Endothelial cell (in vitro differentiated cells): ENCODE results near the gene ZFHX3. TPM values are rescaled to one million over a fixed set of nuclear protein-coding genes. Genes with fewer than 3 reads are reported as not detected.

Source experiments
- DNase-seq: peaks from one replicate; pipeline ENCODE4 v3.0.0; 2021; ENCODE audit warnings: low spot score
- H3K27ac Mint-ChIP-seq: one replicate; pipeline ENCODE4 v1.8.0; 2021; ENCODE audit warnings: mixed read lengths, inconsistent platforms; ENCODE audit not compliant: unreplicated experiment
- H3K27me3 Mint-ChIP-seq: one replicate; pipeline ENCODE4 v1.8.0; 2021; ENCODE audit warnings: mild to moderate bottlenecking, moderate library complexity, mixed read lengths, inconsistent platforms; ENCODE audit not compliant: unreplicated experiment
- H3K36me3 Mint-ChIP-seq: one replicate; pipeline ENCODE4 v1.8.0; 2021; ENCODE audit warnings: mild to moderate bottlenecking, low read depth, mixed read lengths, inconsistent platforms; ENCODE audit not compliant: unreplicated experiment
- H3K4me1 Mint-ChIP-seq: one replicate; pipeline ENCODE4 v1.8.0; 2021; ENCODE audit warnings: mild to moderate bottlenecking, mixed read lengths, inconsistent platforms; ENCODE audit not compliant: unreplicated experiment
- H3K4me3 Mint-ChIP-seq: one replicate; pipeline ENCODE4 v1.8.0; 2021; ENCODE audit warnings: mild to moderate bottlenecking, mixed read lengths, inconsistent platforms; ENCODE audit not compliant: unreplicated experiment
- H3K9me3 Mint-ChIP-seq: one replicate; pipeline ENCODE4 v1.8.0; 2021; ENCODE audit warnings: mixed read lengths, inconsistent platforms; ENCODE audit not compliant: unreplicated experiment
- total RNA-seq: library from RNA; stranded (reverse); fragmentation: NEBNext Ultra II Directional; extraction: Animal tissue kit (Norgen Biotek cat#: 25700); gene quantifications from one replicate; pipeline ENCODE4 v1.2.1, GENCODE V29; 2021; ENCODE audit not compliant: unreplicated experiment
- TF ChIP-seq, protein P1 (sequence below): fragments of 200-600 bp; sonication (generic); IDR thresholded peaks from one replicate; pipeline ENCODE4 v1.5.0; 2021; ENCODE audit warnings: antibody characterized with exemption; ENCODE audit not compliant: unreplicated experiment

The ZFHX3 gene
- total RNA-seq, 1 donor from 2014 or later = 17.7 TPM

DNA sequence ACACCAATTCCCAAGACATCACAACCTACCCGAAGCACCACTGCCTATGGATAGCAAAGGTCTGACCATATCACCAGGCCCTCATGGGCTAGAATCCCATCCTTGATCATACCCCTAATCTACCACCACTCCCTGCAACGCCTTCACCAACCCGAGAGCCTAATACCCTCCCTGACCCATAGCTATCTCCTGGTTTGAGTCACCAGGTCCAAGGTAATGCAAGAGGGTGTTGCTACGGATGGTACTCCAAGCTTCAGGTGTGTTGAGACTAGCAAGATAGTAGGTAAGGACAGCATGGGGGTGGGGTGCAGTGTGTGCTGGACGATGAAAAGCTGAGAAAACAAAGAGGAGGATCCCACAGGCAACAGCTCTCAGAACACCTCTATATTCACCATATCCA is 258.0 kb downstream of the ZFHX3 start:
- Mint-ChIP-seq H3K4me1 (peaks cover 3% of the 10 kb centered on the region), H3K36me3 (peaks cover 34% of the 10 kb centered on the region), H3K27ac (no peak overlapping the region), H3K27me3 (peaks cover 19% of the 10 kb centered on the region), H3K9me3 (no peaks in the 10 kb centered on the region), H3K4me3 (no peak overlapping the region)
- no peak for DNase-seq
- TF ChIP-seq, protein P1, sequence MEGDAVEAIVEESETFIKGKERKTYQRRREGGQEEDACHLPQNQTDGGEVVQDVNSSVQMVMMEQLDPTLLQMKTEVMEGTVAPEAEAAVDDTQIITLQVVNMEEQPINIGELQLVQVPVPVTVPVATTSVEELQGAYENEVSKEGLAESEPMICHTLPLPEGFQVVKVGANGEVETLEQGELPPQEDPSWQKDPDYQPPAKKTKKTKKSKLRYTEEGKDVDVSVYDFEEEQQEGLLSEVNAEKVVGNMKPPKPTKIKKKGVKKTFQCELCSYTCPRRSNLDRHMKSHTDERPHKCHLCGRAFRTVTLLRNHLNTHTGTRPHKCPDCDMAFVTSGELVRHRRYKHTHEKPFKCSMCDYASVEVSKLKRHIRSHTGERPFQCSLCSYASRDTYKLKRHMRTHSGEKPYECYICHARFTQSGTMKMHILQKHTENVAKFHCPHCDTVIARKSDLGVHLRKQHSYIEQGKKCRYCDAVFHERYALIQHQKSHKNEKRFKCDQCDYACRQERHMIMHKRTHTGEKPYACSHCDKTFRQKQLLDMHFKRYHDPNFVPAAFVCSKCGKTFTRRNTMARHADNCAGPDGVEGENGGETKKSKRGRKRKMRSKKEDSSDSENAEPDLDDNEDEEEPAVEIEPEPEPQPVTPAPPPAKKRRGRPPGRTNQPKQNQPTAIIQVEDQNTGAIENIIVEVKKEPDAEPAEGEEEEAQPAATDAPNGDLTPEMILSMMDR = no peak

DNA sequence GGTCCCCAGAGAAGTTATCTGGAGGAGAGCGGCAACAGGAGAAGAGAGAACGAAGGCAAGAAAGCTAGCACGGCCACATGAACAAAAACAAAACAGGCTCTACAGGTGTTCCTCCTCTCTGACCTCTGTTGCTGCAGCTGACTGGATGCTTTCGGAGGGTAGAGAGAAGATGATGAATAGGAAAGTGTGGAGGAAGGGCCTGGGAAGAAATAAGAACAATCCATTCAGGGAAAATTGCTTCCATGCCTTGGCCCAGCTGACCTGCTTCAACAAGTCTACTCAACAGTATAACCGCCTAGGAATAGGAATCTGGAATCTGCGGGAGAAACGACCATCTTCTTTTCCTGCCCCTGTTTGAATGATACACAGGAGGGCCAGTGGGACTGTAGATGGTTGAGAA is 258.5 kb downstream of the ZFHX3 start:
- no peak for DNase-seq
- Mint-ChIP-seq H3K9me3 (no peaks in the 10 kb centered on the region), H3K4me3 (peak overlapping the region; percentile 7), H3K36me3 (peaks cover 29% of the 10 kb centered on the region), H3K4me1 (peaks cover 3% of the 10 kb centered on the region), H3K27ac (peak overlapping the region; percentile 5), H3K27me3 (peaks cover 15% of the 10 kb centered on the region)
- TF ChIP-seq, protein P1 = no peak

DNA sequence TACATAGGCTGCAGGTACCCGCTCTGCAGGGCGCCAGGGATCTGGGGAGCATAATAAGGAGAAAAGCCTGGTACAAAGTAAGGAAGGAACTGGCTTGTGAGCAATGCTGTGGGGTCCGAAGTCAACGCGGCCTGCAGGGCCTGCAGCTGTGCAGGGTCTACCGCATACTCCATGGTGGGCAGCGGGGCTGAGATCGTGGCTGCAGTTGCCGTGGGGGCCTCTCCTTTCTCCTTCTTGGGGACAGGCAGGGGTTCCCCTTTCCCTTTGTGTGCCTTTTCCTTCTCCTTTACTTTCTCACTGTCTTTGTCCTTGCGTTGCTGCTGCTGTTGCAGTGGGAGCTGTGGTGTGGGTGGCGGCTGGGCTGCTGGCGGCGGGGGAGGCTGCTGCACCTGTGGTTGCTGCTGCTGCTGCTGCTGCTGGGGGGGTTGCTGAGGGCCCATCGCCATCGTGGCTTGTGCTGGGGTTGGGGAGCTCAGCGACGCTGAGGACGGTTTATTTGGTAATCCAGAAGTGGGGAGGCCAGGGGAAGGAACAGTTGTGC is 259.6 kb downstream of the ZFHX3 start:
- Mint-ChIP-seq H3K4me1 (peaks cover 3% of the 10 kb centered on the region), H3K36me3 (peaks cover 20% of the 10 kb centered on the region), H3K9me3 (no peaks in the 10 kb centered on the region), H3K4me3 (peak overlapping the region; percentile 78), H3K27me3 (peaks cover 10% of the 10 kb centered on the region), H3K27ac (no peak overlapping the region)
- TF ChIP-seq, protein P1 = no peak
- DNase-seq = no peak

DNA sequence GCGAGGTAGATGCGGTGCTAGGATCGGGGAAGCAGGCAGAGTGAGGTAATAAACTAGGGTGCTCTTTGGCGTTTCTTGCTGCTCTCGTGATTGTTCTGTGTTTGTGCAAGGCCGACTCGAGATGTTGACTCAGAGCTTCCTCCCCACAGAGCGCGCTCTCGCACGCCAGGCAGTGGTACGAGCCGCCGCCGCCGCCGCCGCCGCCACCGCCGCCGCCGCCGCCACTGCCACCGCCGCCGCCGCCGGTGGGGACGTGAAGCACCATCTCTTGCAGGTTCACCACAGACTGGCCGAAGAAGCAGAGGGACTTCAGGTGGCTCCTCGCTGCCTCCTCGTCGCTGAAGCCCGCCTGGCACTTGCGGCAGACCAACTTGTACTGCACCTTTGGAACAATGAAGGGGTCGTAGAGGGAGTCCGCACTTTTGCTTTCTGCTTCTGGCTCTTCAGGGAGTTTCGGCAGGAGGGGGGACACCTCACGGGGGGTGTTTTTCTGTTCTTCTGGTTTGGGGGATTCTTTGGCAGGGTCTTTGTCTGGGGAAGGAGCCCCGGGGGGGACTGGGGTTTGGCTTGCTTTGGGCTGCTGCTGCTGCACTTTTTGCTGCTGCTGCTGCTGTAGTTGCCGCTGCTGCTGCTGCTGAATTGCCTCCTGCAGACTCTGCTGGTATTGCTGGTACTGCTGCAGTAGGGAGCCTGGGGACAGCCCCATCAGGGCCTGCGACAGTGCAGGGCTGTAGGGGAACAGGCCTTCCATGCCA is 260.2 kb downstream of the ZFHX3 start:
- no peak overlapping the region for H3K27ac Mint-ChIP-seq
- no peaks in the 10 kb centered on the region for H3K9me3 Mint-ChIP-seq
- peaks cover 3% of the 10 kb centered on the region for H3K4me1 Mint-ChIP-seq
- TF ChIP-seq, protein P1 = no peak
- DNase-seq = peak; percentile 62
- H3K36me3 Mint-ChIP-seq = peaks cover 20% of the 10 kb centered on the region
- H3K4me3 Mint-ChIP-seq = peak overlapping the region; percentile 91
- H3K27me3 Mint-ChIP-seq = peaks cover 8% of the 10 kb centered on the region

DNA sequence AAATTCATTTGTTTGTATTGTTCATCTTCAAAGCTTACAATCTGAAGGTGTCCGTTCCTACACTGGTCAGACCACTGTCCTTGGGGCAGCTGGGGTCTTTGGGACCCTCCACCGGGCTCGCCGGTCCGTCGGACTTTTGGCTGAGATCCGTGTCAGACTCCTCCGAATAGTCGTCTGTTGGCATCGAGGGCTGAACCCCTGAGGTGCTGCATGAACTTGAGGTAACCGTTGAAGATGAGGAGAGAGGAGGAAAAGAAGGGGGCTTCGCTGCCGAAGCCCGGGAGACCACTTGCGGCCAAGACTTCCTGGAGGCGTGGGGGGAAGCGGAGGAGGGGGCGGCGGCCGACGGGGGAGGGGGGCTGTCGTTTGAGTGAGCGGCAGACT is 260.8 kb downstream of the ZFHX3 start:
- Mint-ChIP-seq H3K9me3 (no peaks in the 10 kb centered on the region), H3K4me1 (peaks cover 3% of the 10 kb centered on the region), H3K36me3 (peaks cover 20% of the 10 kb centered on the region), H3K27me3 (peaks cover 8% of the 10 kb centered on the region), H3K4me3 (peak overlapping the region; percentile 91), H3K27ac (peak overlapping the region; percentile 67)
- DNase-seq = no peak
- TF ChIP-seq, protein P1 = no peak
